Activated gamma-delta T cell treated with Interleukin-2 at 50 U/mL for 16 hours (primary cell): Measurements from ENCODE around the gene C6orf132.
A peak's percentile ranks its signal among the peaks of the same experiment; 100 is the strongest.

ENCODE experiments used
- DNase-seq: peaks from one replicate; pipeline ENCODE4 v3.0.0-alpha.2; 2020

The C6orf132 gene

DNA sequence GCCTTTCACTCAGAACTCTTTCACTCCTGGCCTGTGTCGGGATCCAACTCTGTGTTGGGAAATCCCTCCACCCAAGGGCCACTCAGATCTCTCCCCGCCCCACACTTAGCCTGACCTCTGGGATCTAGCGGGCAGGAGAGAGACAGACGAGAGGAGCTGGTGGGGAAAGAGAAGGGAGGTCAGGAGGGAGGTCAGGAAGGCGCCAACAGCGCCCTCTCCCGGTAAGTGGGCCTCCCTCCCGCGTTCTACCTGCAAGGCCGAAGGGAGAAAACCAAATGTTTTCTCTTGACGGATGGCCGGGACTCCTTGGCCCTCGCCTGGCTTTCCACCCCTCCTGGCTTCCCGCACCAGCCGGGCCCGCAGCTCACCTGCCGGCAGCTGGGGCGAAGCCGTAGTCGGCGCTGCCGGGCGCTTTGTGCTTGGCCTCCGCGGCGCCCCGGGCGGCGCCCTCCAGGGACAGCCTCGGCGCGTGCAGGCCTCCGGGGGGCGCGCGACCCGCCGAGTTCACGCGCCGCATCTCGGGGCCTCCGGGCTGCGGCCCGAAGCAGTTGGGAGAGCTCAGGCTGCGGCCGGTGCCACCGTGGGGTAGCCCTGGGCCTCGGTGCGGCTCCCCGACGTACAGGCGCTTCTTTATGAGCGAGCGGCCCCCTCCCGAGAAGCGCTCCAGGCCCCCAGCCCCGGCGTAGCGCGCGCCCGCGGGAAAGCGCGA is 38.2 kb downstream of the C6orf132 start:
- peak; percentile 64 for DNase-seq

DNA sequence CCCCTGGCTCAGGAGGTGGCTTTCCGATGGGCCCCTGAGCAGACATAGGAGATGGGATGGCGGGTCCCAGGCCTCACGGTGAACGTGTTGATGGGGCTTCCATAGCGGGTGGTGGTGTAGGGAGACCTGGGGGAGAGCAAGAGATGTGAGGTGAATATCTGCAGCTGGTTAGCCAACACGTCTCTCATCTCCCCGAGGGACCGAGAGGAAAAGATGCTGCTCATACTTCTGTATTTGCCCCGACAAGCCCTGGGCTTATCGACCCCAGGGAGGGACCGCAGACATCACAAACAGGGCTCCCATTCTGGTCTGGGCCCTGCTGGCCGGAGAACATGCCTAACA is 38.7 kb downstream of the C6orf132 start:
- DNase-seq = no peak

DNA sequence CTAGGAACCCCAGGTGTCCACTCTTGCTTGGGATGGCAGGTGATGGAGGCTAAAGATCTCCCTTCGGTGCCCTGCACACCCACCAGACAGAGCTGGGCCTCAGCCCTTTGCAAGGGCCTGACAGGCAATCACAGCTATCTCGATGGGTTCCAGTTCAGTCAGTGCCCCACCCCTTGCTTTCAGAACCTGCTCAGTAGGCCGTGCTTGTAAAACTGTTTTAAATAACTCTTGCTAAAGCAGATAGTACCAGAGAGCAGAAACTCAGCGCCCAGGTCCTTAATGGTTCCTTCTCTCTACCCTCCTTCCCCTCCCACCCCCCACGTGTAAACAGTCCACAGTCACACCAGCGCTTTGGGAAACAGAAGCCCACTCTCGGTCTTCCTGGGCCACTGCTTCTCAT is 39.2 kb downstream of the C6orf132 start:
- no peak for DNase-seq

DNA sequence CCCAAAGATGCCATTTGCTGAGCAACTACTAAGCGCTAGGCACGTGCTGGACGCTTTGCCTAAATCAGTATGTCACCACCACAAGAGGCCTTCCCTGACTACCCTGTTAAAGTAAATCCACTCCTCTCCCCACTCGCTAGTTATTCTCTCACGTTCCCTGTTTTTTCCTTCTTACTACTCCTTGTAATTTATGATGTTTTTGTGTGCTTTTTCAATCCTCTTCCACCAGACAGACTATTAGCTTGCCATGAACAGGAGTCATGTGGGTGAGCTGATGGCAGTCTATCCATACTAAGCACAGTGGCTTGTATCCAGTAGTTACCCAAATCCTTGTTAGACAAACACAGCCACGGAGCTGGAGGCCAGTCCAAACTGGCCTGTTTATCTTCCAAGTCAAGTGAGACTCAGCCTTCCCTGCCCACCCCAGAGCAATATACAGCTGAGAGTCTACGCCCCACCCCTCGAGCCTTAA is 41.2 kb downstream of the C6orf132 start:
- DNase-seq = no peak

DNA sequence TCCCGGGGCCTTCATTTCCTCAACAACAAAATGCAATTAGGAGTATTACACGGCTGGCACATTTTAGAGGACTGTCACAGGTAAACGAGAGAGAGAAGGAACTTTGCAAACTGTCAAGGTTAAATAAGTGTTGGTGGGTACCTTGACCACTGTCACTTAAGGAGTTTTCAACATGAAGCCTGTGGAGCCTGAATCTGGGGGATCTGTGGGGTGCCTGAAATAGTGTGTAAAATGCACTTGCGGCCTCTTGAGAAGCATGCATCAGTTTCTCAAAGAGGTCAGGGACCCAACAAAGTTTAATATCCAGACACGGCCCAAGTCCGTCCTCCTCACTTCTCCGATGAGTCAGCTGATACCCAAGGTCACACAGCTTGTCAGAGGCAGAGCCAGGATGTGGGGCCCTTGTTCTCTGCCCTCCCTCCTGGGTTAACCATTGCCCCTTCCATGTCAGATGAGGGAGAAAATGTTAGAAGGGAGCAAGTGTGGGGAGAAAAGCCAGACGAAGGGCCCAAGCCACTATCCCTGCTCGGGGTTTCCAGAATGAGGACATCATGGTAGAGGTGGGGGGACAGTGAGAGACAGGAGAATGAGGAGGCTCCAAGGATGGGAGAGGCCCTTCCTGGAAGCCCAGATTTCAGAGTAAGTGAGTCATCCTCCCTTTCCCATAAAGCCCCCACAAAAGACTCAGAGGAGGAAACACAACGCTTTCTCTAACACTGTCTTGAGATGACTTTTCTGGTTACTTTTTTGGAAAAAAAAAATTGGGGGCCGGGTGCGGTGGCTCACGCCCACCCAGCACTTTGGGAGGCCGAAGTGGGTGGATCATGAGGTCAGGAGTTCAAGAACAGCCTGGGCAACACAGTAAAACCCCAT is 42.2 kb downstream of the C6orf132 start:
- no peak for DNase-seq

DNA sequence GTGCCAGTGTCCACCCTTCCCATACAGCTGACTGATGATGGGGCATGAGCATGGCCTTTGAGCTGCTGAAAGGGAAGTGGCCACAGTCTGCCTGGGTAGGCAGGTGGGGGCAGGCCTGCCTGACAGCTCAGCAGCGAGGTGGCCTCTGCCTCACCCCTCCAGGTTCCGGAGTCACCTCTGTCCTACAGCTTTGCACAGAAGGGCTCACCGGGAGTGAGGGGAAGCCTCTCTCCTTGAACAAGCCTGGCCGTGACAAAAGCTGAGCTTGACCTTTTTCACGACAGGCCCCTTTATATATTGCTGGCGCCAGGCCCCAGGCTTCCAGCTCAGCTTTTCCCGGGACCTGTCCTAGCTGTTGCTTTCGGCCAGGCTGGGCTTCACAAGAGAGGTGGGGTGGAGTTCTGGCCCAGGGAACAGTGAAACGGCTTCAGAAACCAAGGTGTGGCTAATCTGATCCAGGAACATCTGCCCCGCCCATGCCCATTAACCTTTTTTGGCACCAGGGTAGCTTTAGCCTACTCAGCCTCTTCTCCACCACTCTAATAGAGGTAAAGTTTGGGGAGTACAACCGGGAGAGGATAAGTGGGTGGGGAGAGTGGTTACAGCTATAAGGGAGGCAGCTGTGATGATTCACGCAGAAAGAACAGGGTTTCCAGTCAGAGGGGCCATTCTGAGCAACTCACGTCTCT is 42.9 kb downstream of the C6orf132 start:
- no peak for DNase-seq

DNA sequence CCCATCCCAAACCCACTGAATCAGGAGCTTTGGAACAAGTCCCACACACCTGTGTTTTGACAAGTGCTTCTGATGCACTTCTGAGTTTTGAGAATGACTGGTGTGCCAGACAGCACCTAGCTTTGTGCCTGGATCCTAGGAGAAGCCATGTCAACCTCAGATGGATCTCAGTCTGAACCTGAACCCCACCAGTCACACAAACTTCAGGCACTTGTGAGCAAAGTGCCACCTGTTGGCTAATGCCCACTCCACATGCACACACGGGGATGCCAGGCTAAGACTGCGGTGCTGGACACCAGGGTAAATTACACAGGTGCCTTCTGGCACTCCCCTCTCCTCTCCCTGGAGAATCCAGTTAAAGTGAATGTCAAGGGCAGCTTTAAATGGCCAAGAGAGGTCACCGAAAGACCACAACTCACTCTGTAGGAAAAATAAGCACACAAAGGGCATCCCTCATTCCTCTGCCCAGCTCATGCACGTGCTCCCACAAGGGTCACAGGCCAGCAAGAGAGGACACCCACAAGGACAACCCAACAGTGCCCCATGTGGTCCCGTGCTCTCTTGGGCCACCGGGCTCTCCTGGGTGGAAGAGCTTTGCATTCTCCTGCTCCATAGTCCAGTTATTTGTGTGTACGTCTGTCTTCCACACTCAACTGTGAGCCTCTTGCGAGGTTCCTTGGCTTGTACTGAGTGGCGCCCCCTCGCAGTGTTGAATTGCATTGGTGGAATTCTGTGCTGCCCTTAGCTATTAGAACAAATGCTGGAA is 46.5 kb downstream of the C6orf132 start:
- DNase-seq = no peak

DNA sequence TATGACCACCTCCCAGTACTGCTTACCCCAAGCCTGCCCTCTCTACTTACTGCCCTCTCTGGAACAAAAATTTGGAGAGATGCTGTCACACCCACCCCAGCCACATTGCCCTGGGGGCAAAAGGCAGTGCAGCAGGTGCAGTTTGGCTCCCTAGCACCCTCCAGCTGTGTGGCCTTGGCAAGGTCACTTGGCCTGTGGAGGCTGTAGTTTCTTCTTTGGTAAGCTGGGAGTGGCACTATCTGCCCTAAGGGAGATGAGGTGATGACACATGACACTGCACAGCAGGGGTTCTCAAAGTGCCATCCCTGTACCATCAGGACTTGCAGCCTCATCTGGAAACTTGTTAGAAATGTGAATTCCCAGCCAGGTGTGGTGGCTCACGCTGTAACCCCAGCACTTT is 47.3 kb downstream of the C6orf132 start:
- DNase-seq = no peak

DNA sequence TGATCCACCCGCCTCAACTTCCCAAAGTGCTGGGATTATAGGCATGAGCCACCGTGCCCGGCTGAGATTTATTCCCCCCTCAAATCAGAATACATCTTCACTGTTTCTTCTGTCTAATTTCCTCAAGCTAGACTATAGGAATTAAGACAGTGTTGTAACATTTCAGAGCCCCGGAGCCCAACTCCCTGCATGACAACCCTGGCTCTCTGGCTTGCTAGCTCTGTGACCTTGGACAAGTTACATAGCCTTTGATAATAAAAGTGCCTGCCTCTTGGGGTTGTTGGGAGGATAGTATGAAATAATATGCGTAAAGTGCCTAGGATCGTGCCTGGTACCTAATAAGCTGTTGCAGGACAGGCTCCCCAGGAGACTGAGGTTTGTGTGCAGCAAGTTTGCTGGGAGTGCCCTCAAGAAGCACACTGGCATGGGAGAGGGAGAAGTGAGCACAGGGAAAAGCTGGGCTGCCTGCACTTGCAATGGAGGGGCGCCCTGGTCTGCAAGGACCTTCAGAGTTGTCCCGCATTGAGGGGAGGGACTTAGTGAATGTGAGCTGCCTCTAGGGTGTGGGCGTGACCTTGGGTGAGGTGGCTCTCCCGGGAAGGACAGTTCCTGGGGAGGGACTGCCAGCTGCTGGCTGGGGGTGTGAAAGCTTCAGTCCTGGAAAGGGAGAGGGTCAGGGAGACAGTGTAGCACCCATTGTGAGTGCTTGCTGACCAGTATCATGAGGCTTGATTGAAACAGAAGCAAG is 48.7 kb downstream of the C6orf132 start:
- DNase-seq = no peak

DNA sequence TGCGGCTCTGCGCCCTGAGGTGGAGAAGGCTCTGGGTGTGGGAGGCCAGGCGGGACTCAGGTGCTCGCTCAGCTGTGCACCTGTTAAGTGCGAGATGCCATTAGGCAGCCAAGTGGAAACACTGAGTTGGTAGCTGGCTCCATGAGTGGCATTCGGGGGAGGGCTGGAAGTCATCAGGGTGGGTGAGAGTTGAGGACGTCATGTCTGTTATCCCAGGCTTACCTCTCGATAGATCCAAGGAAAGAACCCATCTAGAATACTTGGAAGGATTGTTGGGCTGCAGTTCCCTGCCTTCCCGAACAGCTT is 50.7 kb downstream of the C6orf132 start:
- DNase-seq = no peak

DNA sequence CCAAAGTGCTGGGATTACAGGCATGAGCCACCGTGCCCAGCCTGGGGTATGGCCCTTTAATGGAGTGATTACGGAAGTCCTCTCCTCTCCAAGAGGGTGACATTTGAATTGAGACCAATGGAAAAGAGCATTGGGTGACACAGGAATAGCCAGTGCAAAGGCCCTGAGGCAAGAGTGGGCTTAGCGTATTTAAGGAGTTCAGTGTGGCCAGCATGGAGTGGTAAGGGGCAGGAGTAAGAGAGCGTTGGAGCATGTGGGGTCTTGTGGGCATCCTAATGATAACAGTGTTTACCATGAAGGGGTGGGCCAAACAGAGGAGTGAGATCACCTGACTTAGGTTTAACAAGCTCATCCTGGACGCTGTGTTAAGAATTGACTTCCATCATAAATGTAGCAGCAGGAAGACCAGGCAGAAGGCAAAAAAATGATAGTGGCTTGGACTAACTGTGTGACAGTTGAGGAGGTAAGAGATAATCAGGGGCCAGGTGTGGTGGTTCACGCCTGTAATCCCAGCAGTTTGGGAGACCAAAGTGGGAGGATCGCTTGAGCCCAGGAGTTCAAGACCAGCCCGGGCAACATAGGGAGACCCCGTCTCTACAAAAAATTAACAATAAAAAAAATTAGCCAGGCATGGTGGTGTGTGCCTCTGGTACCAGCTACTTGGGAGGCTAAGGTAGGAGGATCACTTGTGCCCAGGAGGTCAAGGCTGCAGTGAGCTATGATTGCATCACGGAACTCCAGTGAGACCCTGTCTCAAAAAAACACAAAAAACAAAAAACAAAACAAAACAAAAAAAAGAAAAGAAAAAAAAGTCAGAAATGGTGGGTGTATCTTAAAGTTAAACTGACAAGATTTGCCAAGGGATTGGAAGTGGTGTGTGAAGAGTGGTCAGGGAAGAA is 51.4 kb downstream of the C6orf132 start:
- DNase-seq = no peak

DNA sequence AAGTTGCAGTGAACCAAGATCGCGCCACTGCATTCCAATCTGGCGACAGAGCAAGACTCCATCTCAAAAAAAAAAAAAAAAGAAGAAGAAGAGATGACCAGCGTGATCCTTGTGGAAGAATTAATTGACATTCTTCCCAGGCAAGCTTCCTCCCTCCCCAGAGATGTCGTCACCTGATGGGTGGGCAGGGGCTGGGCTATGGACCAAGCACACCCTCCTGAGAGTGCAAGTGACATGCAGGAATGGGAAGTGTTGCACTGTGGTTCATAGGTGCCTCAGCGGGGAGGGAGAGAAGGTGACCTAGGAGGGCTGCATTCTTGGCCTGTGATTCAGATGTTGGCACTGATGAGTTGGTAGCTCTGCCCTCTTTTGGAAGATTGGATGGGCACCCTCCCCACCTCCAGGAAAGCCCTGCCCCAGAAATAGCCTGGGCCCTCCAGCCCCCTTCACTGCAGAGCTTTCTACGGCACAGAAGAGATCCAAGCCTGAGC is 54.3 kb downstream of the C6orf132 start:
- no peak for DNase-seq

DNA sequence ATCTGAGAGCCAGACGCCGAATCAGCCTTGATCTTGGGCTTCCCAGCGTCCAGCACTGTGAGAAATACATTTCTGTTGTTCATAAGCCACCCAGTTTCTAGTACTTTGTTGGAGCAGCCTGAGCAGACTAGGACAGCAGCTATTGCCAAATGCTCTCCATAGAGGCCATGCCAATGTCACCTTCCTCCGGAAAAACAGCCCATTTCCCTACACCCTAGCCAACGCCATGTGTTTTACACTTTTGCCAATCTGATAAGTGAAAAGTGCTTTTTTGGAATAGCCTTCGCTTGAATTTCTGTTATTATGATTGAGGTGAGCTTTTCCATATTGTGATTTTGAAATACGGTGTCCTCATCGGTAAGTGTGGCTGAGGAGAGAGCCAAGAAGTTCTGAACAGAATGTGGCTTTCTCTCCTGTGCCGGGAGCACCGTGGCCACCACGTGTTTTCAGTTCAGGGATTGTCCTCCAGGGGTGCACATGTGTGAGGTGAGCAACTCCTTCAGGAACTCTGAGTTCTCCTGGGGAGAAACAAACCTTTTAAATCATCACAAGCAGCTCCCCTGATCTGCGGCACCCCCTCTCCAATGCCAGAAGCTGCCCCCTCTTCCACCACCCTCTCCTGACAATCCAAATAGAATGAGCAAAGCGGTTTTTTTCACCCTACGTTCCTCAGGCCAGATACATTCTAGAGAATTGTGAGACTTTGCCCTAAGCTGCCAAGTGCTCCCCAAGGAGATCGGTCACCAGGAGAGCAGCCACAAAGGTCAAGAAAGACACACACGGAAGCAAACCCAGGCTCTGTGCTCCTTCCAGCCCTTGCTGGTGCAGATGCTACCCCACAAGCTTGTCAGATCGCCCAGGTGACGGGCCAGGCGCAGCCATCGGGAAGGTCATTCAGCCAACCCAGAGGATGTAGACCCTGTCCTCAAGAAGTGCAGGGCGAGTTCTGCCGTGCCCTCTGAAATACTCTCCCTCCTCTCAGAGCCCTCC is 56.1 kb downstream of the C6orf132 start:
- DNase-seq = no peak

DNA sequence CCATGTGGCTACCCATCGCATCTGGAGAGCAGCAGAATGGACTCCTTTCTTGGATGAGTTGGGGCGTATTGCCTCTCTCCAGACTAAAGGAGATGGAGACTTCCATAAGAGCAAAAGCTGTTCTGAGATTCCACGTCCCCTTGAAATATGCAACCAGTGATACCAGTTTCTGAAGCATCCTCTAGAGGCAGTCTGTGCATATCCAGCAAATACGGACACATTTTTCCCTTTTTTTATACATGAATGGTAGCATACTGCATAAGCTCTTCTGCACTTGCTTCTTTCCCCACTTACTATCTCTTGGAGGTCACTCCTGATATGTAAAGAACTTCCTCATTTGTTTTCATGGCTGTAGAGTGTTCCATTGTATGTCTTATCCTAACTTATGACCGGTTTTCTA is 57.5 kb downstream of the C6orf132 start:
- DNase-seq = no peak

DNA sequence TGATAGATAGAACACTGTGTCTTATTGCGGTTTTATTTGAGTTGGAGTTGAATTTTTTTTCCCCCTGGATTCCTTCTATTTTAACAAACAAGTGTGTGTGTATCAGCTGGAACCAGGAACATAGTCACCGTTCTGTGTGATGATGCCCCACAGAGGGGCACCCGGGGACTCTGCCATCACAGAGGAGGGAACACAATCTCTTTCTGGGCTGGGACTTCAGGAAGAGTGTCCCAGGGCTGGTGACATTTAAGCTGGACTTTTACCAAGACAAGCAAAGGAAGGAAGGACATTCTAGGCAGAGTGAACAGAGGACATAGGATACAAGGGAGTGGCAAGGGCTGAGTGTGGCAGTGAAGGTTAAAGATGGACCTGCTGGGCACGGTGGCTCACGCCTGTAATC is 58.9 kb downstream of the C6orf132 start:
- no peak for DNase-seq

DNA sequence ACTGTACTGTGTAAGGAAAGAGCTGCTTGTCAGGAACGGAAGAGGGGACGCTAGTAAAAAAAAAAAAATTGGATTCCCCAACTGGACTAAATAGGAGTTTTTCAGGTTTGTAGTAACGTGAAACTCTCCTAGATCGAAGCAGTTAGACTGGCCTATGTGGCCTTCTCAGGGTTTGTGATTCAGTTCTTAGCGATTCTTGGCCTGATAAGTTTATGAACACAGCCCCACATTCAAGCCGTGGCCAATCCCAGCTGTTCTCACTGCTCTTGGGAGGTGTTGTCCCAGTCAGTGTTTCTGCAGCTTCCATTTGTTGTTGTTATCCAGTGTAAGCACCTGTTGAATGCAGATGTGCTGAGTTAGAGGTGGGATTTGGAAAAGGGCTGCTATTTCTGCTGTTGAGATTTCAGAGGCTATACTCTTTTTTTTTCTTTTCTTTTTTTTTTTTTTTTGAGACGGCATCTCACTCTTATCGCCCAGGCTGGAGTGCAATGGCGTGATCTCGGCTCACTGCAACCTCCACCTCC is 62.4 kb downstream of the C6orf132 start:
- no peak for DNase-seq

DNA sequence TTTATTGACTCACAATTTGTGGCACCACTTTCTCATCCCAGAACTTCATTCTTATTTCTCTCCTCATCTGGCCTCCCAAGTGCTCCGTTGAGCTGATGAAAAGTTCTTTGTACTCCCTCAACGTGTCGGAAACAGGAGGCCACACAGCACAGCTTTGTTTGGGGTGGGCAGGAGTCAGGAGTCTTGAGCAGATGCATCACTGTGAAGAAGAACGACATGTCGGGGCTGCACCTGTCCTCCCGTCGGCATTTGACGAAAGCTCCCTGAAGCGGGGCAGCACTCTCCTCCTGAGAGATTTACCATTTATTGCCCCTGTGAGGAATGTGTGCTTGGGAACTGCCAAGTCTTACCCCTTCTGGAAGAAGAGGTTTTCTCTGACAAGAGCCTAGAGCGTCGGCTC is 64.0 kb downstream of the C6orf132 start:
- DNase-seq = no peak

DNA sequence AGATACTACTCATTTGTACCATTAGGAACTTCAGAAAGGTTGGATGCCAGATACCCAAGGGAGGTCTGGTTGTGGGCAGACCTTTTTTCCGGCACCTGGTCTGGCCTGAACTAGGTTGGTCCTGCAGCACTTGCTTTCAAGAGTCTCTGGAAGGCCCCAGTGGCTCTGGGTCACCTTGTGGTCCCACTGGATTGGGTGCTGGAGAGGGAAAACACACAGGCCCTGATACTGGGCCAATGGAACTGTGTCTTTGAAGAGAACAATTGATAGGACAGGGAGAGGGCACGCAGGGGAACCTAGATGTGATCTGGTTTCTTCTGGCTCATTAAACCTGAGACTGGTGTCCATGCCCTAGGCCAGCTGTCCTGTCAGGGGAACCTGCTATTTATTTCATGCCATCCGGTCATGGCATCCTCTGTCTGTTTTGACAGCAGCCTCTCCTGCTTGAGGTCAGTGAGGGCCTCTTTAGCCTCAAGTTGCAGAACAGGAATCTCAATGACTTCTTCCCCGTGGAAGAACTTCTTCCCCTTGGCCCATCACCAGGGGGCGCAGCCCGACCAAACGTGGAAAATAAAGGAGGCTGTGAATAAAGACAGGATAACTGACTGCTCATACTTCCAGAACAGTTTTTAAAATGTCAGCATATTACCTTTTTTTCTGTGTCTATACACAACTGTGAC is 67.1 kb downstream of the C6orf132 start:
- peak; percentile 44 for DNase-seq

DNA sequence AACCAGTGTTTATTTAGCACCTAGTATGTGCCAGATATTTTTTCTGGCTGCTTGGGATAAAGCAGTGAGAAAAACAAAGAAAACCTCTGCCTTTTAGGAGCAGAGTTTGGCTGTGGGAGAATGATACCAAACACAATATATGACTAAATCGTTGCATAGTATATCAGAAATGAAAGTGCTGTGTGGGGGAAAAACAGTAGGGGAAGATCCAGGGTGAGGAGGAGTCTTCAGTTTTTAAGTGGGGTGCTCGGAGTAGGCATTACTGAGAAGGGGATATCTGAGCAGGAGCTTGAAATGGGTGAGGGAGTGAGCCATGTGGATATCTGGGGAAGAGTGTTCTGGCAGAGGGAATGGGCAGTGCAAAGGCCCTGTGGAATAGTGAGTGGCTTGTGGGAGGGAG is 69.1 kb downstream of the C6orf132 start:
- no peak for DNase-seq
